T1000 (cell line): ENCODE results near the gene GDPD4.
A peak's percentile ranks its signal among the peaks of the same experiment; 100 is the strongest.

Experiments used
- DNase-seq: peaks from one replicate; lab custom pipeline; 2025; ENCODE audit warnings: mixed read lengths; lab: John Stamatoyannopoulos, UW

The GDPD4 gene

GRCh38 chr11:77204754-77205466 is 96.6 kb downstream of the GDPD4 start:
- no peak for DNase-seq

GRCh38 chr11:77203901-77204753 is 97.4 kb downstream of the GDPD4 start:
- DNase-seq, result no peak

- no peak for DNase-seq
Measured at GRCh38 chr11:77202941-77203900, 98.3 kb downstream of the GDPD4 start.

- DNase-seq, result no peak
Measured at GRCh38 chr11:77201991-77202841, 99.3 kb downstream of the GDPD4 start.

GRCh38 chr11:77201370-77201769 is 100.1 kb downstream of the GDPD4 start:
- DNase-seq, result no peak

- DNase-seq, result no peak
Measured at GRCh38 chr11:77200351-77201268, 100.9 kb downstream of the GDPD4 start.

GRCh38 chr11:77199137-77199745 is 102.2 kb downstream of the GDPD4 start:
- no peak for DNase-seq

GRCh38 chr11:77198440-77198849 is 103.0 kb downstream of the GDPD4 start:
- no peak for DNase-seq

- no peak for DNase-seq
Measured at GRCh38 chr11:77197626-77198320, 103.7 kb downstream of the GDPD4 start.

- no peak for DNase-seq
Measured at GRCh38 chr11:77196961-77197360, 104.5 kb downstream of the GDPD4 start.

GRCh38 chr11:77195071-77195755 is 106.3 kb downstream of the GDPD4 start:
- DNase-seq, result no peak

- DNase-seq, result no peak
Measured at GRCh38 chr11:77193911-77194830, 107.3 kb downstream of the GDPD4 start.

GRCh38 chr11:77193167-77193566 is 108.3 kb downstream of the GDPD4 start:
- no peak for DNase-seq

- DNase-seq, result peak; percentile 56
Measured at GRCh38 chr11:77191823-77192495, 109.5 kb downstream of the GDPD4 start.

- no peak for DNase-seq
Measured at GRCh38 chr11:77191429-77191822, 110.1 kb downstream of the GDPD4 start.

- no peak for DNase-seq
Measured at GRCh38 chr11:77190331-77191075, 111.0 kb downstream of the GDPD4 start.
